MV-4-11 (cell line): ENCODE results near the gene CRYZ.
A peak's percentile ranks its signal among the peaks of the same experiment; 100 is the strongest.

Experiments used
- DNase-seq: peaks from one replicate; lab custom pipeline; 2025; lab: John Stamatoyannopoulos, UW

CRYZ gene

GRCh38 chr1:74731399-74732052 lies 1.3 kb downstream of the CRYZ start:
- DNase-seq, result no peak

- DNase-seq, result no peak
These were observed 2.9 kb downstream of the CRYZ start for GRCh38 chr1:74729741-74730478.

- no peak for DNase-seq
These were observed 4.1 kb downstream of the CRYZ start for GRCh38 chr1:74728736-74729135.

GRCh38 chr1:74726063-74726462 lies 6.8 kb downstream of the CRYZ start:
- DNase-seq, result no peak

- DNase-seq, result no peak
These were observed 15.2 kb downstream of the CRYZ start for GRCh38 chr1:74717626-74718025.

GRCh38 chr1:74716822-74717221 lies 16.0 kb downstream of the CRYZ start:
- no peak for DNase-seq

GRCh38 chr1:74715806-74716205 lies 17.0 kb downstream of the CRYZ start:
- no peak for DNase-seq

GRCh38 chr1:74715236-74715502 lies 17.7 kb downstream of the CRYZ start:
- DNase-seq, result no peak

GRCh38 chr1:74714429-74715235 lies 18.2 kb downstream of the CRYZ start:
- no peak for DNase-seq

GRCh38 chr1:74713849-74714248 lies 19.0 kb downstream of the CRYZ start:
- DNase-seq, result no peak

GRCh38 chr1:74712881-74713280 lies 20.0 kb downstream of the CRYZ start:
- no peak for DNase-seq

- no peak for DNase-seq
These were observed 29.3 kb downstream of the CRYZ start for GRCh38 chr1:74703386-74704182.

GRCh38 chr1:74699331-74699730 lies 33.5 kb downstream of the CRYZ start:
- no peak for DNase-seq

- no peak for DNase-seq
These were observed 35.0 kb downstream of the CRYZ start for GRCh38 chr1:74697832-74698231.

GRCh38 chr1:74693473-74693872 lies 39.4 kb downstream of the CRYZ start:
- DNase-seq, result no peak

- DNase-seq, result no peak
These were observed 41.9 kb downstream of the CRYZ start for GRCh38 chr1:74690909-74691308.

- no peak for DNase-seq
These were observed 42.5 kb downstream of the CRYZ start for GRCh38 chr1:74690364-74690696.

- DNase-seq, result peak; percentile 18
These were observed 43.1 kb downstream of the CRYZ start for GRCh38 chr1:74689621-74690363.

GRCh38 chr1:74686928-74687327 lies 45.9 kb downstream of the CRYZ start:
- no peak for DNase-seq

GRCh38 chr1:74684301-74684700 lies 48.5 kb downstream of the CRYZ start:
- no peak for DNase-seq

- DNase-seq, result peak; percentile 50
These were observed 49.2 kb downstream of the CRYZ start for GRCh38 chr1:74683656-74684055.

- DNase-seq, result no peak
These were observed 51.0 kb downstream of the CRYZ start for GRCh38 chr1:74681851-74682250.
